Activated T-cell treated with anti-CD3 and anti-CD28 coated beads for 4 hours (primary cell): ENCODE data around the gene RHD.
"Not testable (repeated sequence)": the region's sequence is repeated elsewhere in the genome, so short reads cannot be mapped to it uniquely, and the experiment has no call there.

Experiments
- DNase-seq: peaks from one replicate; pipeline ENCODE4 v3.0.0-alpha.2; 2020

Gene RHD

DNA sequence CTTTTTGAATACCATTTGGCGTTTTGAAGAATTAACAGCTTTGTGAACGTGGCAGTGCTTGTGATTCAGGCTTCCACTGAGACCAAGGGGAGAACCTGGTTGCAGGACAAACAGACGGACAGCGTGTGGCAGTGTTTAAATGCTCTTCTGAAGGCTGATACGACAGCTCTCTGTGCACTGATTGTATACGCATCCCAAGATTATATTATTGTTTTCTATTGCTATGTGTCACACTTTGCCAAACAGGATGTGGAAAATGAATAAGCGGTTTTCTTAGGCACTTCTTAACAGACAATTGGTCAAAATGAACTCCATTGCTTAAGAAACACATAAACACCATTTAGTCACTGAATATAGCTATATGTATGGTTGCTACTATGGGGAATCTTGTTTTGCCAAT lies 12.5 kb upstream of the RHD start:
- not testable (repeated sequence) for DNase-seq

DNA sequence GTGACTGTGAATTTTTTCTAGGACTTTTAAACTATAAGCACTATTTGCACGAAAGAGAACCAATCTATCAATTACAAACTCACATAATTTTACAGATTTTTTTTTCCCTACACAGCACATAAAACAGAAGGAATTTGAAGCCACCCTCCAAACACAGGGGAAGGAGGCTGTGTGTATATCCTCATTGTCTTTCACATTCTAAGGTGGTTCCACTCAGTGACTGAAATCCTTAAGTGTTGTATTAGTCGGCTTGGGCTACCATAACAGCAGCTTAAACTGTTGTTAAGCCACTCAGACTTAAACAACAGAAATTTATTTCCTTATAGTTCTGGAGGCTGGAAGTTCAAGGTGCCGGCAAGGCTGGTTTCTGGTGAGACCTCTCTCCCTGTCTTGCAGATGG lies 12.0 kb upstream of the RHD start:
- not testable (repeated sequence) for DNase-seq

DNA sequence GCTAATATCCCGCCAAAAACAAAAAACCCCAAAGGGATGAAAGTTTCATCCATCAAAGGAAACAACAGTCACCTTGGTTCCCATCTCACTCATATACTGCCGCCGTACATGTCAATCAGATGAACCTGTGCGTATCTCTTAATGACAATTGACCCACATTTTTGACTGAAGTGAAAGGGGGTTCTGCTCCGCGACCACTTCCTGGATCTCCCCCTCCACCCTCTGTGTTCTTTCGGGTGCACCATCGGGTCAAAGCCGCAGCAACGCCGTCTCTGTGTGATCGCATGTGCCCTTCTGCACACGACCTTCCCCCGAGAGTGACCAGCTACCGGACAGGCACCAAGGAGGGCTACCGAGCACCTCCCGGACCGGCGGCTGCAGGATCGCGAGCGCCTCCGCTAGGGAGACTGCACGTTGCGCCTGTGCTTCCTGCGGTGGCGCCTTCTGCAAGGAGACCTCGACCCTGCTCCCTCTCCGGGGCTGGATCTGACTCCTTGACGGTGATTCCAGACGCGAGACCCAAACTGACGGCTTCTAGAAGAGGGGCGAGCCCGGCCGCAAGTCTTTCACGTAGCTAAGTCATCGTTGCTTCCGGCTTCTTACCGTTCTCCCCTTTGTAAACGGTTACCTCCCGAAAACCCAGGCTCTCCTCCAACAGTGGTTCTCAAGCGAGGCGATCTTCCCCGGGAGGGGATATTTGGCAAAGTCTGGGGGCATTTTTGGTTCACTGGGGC lies 5.6 kb upstream of the RHD start:
- not testable (repeated sequence) for DNase-seq

DNA sequence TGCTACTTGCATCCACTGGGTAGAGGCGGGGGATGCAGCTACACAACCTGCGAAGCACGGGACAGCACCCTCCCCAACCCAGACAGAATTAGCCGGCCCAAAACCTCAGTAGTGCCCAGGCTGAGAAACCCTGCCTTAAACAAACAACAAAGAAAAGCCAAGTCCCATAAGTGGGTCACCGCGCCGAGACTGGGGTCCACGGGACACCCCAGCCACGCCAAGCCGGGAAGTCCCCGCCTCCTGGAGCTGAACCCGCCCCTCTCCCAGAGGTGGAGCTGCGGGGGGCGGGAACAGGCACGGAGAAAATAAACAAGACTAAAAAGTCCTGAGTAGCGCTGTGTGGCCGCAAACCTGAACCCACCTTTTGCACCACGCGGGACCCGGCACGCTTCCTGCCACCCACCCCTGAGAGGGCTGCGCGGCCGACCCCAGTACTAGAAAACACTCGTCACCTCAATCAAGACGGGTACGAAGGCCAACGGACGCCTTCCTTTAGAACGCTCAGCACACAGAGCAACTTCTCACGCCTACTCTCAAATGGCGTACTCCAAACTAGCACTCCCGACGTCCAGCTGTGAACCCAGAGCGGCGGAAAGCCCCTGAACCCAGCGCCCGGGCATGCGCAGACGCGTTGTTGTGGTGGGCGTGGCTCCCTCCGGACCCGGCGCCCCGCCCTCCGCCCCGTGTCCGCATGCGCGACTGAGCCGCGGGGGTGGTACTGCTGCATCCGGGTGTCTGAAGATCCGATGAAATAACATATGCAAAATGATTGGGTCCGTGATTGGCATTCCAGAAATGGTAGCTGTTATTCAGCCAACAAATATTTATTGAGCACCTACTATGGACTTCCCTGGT lies 4.8 kb upstream of the RHD start:
- peak; percentile 93 for DNase-seq

DNA sequence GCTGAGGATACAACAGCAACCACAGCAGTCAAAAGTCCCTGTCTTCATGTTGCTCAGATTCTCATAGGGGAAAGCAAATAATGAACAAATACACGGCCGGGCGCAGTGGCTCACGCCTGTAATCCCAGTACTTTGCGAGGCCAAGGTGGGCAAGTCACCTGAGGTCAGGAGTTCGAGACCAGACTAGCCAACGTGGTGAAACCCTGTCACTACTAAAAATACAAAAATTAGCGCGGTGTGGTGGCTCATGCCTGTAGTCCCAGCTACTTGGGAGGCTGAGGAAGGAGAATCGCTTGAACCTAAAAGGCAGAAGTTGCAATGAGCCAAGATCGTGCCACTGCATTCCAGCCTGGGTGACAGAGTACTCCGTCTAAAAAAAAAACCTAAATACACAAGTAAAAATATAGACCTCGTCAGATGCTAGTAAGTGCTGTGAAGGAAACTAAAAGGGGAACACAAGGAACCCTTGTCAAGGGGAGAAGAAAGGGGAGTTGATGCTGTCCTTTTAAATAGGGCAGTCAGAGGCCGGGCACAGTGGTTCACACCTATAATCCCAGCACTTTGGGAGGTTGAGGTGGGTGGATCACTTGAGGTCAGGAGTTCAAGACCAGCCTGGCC lies 4.1 kb upstream of the RHD start:
- not testable (repeated sequence) for DNase-seq

DNA sequence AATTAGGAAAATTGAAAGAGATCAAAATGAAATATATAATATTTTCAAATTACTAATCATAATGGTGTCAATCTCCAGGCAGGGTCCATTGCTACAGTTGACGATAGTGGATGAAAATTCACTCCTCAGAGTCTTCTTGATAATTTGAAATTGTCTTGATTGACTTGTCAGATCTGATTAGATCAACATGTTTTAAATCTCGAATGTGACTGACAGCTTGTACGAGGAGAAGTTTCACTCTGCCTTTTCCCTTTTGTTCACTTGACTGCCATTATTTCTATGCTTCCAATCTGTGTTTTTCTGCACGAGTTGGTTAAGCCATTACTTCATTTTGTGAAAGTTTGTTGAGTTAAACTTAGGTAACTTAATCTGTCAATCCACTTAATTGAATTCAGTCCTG lies 3.3 kb downstream of the RHD start:
- not testable (repeated sequence) for DNase-seq

DNA sequence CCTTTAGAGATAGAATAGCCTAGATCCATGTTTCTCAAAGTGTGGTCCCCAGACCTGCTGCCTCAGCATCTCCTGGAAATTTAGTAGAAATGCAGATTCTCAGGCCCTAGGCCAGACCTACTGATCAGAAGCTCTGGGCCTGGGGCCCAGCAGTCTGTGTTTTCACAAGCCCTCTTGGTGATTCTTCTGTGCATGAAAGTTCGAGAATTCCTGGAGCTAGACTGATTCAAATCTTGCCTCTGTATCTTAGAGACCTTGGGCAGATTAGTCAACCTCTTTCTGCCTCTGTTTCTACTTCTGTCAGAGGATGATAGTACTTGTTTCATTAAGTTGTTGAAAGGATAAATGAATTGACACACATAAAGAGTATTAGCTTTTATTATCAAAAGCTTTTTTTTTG lies 5.0 kb downstream of the RHD start:
- not testable (repeated sequence) for DNase-seq

DNA sequence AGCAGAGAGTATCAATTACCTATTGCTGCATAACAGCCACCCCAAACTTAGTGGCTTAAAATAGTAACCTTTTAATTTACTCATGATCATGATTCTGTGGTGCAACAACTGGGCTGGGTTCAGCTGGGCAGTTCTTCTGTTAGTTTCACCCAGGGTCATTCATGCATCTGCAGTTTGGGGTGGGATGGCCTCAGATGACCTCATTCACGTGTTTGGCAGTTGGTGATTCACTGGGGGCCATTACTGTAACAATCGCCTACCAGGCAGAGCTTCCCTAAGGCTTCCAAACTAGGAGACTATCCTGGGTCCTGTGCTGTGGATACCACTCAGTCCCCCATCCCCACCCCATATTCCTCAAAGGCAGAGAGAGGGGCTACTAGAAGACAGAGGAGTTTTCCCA lies 6.0 kb downstream of the RHD start:
- DNase-seq, result not testable (repeated sequence)

DNA sequence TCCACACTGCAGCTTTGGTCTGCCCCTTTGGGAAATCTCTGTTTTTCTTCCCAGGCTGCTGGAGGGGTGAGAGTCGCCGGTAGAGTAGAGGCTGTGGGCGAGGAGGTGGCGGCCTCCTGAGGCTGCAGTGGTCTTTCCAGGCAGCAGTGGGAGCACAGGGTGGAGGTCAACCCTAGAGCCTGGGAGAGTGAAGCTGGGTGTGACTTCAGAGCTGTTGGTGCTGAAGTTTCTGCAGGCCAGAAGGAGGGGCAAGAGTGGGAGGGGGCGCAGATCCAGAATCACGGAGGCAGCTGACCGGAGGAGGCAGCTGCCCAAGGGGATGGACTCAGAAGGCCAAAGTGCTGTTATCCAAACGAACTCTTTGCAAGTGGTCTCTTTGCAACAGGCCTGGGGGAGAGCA lies 6.5 kb downstream of the RHD start:
- DNase-seq, result not testable (repeated sequence)

DNA sequence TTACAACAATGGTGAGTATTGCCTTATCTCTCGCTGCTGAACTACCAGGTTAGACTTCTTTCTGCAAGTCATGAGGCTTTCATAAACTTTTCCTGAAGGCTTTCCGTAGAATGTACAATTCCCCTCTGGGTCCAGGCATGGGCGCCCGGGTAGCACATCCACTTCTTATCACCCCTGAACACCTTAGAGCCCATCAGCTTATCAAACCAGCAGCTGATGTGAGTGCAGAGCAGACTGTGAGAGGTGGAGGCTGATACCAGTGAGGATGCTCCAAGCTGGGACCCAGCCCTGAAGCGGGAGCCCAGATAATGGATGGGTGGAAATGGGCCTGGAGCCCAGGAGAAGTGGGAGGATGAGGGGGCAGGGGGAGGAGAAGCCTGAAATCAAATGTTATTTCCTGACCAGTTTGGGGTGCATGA lies 7.4 kb downstream of the RHD start:
- not testable (repeated sequence) for DNase-seq

DNA sequence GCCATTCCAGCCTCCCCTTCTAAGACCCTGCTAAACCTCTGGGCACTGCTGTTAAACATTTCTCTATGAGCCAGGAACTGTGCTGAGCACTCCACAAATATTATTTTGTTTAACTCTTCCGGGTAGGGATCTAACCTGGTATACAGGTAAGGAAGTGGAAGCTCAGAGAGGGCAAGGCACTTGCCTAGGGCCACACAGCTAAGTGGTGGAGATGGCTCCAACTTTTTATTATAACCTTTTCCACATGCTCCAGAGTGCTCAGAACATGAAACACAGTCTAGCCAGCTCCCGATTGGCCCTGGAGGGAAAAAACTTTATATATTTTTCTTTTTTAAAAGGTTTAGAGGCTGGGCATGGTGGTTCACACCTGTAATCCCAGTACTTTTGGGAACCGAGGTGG lies 13.6 kb downstream of the RHD start:
- not testable (repeated sequence) for DNase-seq

DNA sequence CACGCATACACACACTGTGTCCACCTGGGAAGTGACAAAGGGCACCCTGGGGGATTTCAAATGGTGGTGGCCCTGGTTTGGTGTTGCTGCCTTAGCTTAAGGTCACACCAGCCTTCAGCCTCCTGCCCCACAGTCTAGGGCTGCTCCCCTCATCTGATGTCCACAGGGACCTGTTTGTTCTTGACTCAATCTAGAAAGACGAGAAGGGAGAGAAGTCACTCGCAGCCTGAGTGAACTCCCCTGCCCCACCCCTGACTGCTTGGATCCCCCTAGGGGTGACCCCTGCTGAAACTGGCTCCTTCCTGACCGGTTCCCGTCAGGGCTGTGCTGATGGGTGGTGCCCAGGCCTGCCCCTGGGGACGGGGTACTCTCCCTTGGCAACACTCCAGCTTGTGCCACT lies 14.9 kb downstream of the RHD start:
- DNase-seq, result not testable (repeated sequence)

DNA sequence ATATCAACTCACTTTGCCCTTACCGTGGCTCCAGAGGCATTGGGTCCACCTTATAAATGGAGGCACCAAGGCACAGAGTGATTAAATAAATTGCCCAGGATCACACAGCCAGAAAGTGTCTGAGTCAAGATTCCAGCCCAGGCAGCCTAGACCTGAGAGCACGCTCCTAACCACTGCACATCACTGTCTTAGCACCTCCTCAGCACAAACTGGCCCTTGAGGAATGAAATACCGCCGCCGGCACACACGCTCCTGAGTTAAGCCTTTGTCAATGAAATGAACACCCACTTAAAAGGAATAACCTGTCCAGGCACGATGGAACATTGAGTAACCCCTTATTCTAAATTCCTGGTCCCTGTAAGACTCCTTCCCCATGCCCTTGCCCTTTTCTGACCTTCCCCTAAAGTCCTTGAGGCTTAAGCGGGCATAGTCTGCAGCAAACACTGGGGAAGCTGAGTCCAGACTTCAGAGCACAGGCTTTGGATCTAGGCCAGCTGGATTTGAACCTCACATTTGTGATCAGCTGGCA lies 16.3 kb downstream of the RHD start:
- DNase-seq, result not testable (repeated sequence)

DNA sequence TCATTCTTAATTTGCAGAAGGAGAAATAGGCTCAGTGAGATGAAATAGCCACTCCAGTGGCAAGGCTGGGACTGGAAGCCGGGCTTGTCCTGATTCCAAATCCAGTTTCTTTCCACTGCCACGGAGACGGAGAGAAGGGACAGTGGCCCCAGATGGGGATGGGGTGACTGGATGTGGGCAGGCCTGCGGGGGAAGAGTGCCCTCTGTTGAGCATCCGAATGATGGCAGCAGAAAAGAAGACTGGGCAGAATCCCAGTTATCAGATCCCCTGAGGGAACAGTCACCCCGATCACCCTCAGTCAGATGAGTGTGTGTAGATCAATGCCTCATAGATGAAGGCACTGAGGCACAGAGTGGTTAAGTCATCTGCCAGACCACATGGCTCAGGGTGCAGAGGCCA lies 17.7 kb downstream of the RHD start:
- not testable (repeated sequence) for DNase-seq

DNA sequence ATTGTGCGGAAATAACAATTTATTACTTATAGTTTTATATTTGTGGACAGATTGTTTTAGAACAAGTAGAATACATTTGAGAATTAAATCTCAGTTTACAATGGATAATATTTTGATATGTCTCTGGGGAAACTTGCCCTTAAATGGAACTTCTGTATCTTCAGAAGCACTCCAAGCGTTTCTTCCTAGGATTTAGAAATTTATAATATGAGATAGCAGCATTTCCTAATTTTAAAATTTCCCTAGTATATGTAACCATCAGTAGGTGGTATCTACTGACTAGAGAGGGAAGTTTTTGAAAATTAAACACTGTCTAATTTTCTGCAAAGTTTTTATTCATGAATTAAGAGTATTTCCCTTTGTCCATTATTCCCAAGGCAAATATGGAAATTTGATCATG lies 21.1 kb downstream of the RHD start:
- DNase-seq, result not testable (repeated sequence)

DNA sequence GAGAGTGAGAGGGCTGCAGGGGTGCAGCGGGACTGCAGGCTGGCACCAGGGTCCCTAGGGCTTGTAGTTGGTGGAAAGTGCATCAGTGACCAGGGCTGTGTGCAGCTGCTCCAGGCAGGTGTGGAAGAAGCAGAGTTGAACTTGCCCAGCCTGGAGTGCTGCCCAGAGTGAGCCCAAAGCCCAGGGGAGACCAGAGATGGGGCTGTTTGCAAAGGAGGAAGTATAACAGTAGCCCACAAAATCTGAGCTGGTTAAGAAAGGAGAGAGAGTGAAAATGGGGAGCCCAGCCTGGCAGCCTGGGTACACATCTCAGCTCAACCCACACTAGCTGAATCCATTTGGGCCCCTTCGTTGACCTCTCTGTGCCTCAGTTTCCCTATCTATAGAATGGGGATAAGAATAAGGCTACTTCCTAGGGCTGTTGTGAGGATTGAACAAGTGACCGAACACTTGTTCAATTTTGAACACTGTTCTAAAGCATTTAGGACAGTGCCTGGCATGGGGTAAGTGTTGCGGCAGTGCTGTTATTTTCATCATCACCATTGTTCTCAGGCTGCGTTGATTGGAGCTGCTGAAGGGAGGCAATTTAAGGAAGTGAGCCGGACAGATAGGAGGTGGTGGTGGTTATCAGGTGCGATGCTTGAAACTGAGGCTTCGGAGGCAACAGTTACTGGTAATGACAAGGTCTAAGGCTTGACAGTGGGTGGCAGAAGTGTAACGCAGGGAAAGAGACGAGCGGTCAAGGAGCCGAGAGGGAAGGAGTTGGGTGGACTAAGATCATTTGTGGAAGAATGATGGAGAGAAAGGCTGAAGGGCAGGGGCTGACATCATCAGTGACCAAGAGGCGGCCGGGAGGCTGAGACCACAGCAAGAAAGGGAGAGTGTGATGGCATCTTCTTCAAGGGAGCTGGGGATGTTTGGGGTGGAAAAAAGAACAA lies 22.8 kb downstream of the RHD start:
- not testable (repeated sequence) for DNase-seq

DNA sequence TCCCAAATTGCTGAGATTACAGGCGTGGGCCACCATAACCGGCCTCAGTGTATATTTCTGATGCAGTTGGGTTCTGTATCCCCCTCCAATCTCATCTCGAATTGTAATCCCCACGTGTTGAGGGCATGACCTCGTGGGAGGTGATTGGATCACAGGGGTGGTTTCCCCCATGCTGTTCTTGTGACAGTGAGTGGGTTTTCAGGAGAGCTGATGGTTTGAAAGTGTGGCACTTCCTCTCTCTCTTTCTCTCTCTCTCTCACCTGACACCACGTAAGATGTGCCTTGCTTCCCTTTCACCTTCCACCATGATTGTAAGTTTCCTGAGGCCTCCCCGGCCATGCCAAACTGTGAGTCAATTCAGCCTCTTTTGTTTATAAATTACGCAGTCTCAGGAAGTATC lies 24.2 kb downstream of the RHD start:
- not testable (repeated sequence) for DNase-seq

DNA sequence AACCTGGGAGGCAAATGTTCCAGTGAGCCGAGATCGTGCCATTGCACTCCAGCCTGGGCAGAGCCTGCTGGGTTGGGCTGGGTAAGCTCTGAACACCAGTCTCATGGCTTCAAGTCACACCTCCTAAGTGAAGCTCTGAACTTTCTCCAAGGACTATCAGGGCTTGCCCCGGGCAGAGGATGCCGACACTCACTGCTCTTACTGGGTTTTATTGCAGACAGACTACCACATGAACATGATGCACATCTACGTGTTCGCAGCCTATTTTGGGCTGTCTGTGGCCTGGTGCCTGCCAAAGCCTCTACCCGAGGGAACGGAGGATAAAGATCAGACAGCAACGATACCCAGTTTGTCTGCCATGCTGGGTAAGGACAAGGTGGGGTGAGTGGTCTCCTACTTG lies 28.4 kb downstream of the RHD start:
- not testable (repeated sequence) for DNase-seq

DNA sequence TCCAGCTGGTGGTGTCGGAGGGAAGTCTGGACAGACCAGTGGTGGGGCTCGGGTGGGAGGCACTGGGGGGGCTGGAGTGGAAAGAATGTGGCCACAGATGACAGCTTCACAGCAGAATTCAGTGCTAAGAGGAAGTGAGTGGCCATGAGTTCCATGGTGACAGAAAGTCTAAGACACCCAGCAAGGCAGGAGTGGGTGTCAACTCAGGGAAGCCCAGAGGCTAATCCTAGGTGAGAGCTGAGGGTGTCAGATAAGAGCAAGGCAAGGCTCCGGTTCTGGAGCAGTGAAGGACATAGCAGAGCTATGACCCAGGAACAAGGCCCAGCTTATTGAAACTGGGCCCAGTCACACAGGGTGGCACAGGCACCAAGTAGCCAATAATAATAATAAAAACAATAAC lies 30.0 kb downstream of the RHD start:
- DNase-seq, result not testable (repeated sequence)

DNA sequence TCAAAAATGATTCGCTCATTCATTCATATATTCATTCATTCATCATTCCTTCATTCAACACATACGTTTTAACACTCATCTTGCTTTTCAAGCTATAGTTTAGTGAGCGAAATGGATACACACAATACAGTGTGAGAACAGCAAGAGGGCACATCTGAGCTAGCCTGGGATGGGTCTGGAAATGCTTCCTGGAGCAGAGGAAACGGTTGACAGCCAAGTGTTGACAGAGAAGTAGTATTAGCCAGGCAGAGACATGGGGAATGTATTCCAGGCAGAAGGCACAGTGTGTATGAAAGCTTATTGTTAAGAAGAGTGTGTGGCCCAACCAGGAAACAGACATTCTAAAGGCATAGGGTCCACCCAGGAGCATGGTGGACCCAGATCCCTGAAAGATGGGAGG lies 32.6 kb downstream of the RHD start:
- not testable (repeated sequence) for DNase-seq

DNA sequence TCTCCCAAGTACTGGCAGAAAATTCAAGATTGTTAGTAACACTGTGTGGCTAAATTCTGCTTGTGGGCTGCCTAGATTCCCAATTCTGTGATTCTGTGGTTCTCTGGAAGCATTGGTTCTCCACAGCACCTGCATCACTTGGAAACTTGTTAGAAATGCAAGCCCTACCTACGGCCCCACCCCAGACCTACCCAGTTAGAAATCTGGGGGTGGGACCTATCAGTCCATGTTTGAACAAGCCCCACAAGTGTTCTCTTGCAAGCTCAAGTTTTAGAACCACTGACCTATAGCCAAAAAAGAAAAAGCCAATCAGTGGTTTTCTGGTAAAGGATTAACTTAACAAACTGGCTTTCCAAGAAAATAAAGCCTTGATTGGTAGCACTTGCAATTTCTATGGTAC lies 35.9 kb downstream of the RHD start:
- not testable (repeated sequence) for DNase-seq

DNA sequence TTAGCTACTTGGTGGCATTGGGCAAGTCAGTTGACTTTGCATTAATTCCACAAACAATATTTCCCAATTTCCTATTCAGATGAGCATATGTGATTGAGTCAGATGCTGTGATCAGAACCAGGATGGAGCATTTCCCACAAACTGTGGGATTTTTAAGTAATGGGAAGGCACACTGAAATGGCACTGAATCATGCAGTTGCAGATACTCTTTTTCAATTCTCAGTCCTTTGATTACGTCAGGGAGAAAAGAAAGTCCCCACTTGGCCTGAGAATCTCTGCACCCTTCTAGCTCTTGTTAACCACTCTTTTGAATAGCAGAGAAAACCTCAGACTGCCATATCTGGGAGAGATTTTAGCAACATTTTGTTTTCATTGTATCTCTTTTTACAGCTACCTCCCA lies 36.8 kb downstream of the RHD start:
- DNase-seq, result not testable (repeated sequence)
